Mesenchymal stem cell (in vitro differentiated cells and primary cell): ENCODE results near the gene ZNF628.
A peak's percentile ranks its signal among the peaks of the same experiment; 100 is the strongest.

ENCODE experiments used
- DNase-seq: peaks from one replicate; pipeline ENCODE4 v3.0.0-alpha.2; 2013
- H2AFZ ChIP-seq: one replicate; pipeline ENCODE4 v1.6.1; 2013; ENCODE audit warnings: low read depth, mild to moderate bottlenecking, control low read depth, inconsistent platforms, low read length, moderate library complexity
- H2AK5ac ChIP-seq: 2 replicates; pipeline ENCODE4 v1.6.1; 2013; ENCODE audit warnings: low read length, moderate library complexity, mild to moderate bottlenecking, inconsistent platforms; ENCODE audit not compliant: severe bottlenecking
- H2BK120ac ChIP-seq: one replicate; pipeline ENCODE4 v1.6.1; 2013; ENCODE audit warnings: low read depth, mild to moderate bottlenecking, inconsistent platforms, low read length, moderate library complexity
- H2BK12ac ChIP-seq, 2 experiments: one replicate each; pipeline ENCODE4 v1.6.1; 2013; ENCODE audit warnings: inconsistent platforms in 2 of 2, low read length in 2 of 2, mild to moderate bottlenecking in 2 of 2, moderate library complexity in 2 of 2, control low read depth in 1 of 2
- H2BK15ac ChIP-seq: one replicate; pipeline ENCODE4 v1.6.1; 2013; ENCODE audit warnings: mild to moderate bottlenecking, low read depth, inconsistent platforms; ENCODE audit not compliant: poor library complexity, severe bottlenecking
- H2BK5ac ChIP-seq: 2 replicates; pipeline ENCODE4 v1.6.1; 2013; ENCODE audit warnings: low read depth, mild to moderate bottlenecking, low read length, control low read depth, inconsistent platforms; ENCODE audit not compliant: poor library complexity, severe bottlenecking
- H3K14ac ChIP-seq, 2 experiments: one replicate each; pipeline ENCODE4 v1.6.1; 2013; ENCODE audit warnings: inconsistent platforms in 2 of 2, low read length in 2 of 2, control low read depth in 1 of 2, mild to moderate bottlenecking in 1 of 2, moderate library complexity in 1 of 2
- H3K18ac ChIP-seq, 2 experiments: one replicate each; pipeline ENCODE4 v1.6.1; 2013; ENCODE audit warnings: inconsistent platforms in 2 of 2, low read length in 2 of 2, control low read depth in 1 of 2, low read depth in 1 of 2, mild to moderate bottlenecking in 1 of 2
- H3K23ac ChIP-seq, 2 experiments: one replicate each; pipeline ENCODE4 v1.6.1; 2013; ENCODE audit warnings: inconsistent platforms in 2 of 2, low read length in 2 of 2, mild to moderate bottlenecking in 2 of 2, moderate library complexity in 2 of 2, control low read depth in 1 of 2
- H3K27ac ChIP-seq: 2 replicates; pipeline ENCODE4 v1.5.1; 2013; ENCODE audit warnings: mild to moderate bottlenecking, moderate library complexity, low read length, control low read depth, inconsistent platforms; ENCODE audit not compliant: poor library complexity, severe bottlenecking
- H3K27me3 ChIP-seq, 2 experiments: 2 replicates each; pipeline versions ENCODE4 v1.6.1 to v1.7.0; 2013; ENCODE audit warnings: low read length in 2 of 2, mild to moderate bottlenecking in 2 of 2, moderate library complexity in 2 of 2, control low read depth in 1 of 2, inconsistent platforms in 1 of 2; ENCODE audit not compliant: control insufficient read depth in 1 of 2, insufficient read depth in 1 of 2
- H3K36me3 ChIP-seq, 2 experiments: 2 replicates each; pipeline versions ENCODE4 v1.6.1 to v1.7.0; 2013; ENCODE audit warnings: low read length in 2 of 2, control low read depth in 1 of 2, inconsistent platforms in 1 of 2, low read depth in 1 of 2, mild to moderate bottlenecking in 1 of 2; ENCODE audit not compliant: insufficient read depth in 2 of 2, control insufficient read depth in 1 of 2
- H3K4ac ChIP-seq, 2 experiments: one replicate each; pipeline ENCODE4 v1.6.1; 2013; ENCODE audit warnings: inconsistent platforms in 2 of 2, low read length in 2 of 2, mild to moderate bottlenecking in 2 of 2, moderate library complexity in 2 of 2, control low read depth in 1 of 2, low read depth in 1 of 2
- H3K4me1 ChIP-seq: 2 replicates; pipeline ENCODE4 v1.6.1; 2013; ENCODE audit warnings: low read depth, low read length, control low read depth; ENCODE audit not compliant: control insufficient read depth, insufficient read depth
- H3K4me2 ChIP-seq: 2 replicates; pipeline ENCODE4 v1.6.1; 2013; ENCODE audit warnings: low read length, mild to moderate bottlenecking, inconsistent platforms; ENCODE audit not compliant: poor library complexity, severe bottlenecking
- H3K4me3 ChIP-seq, 2 experiments: 2 replicates each; pipeline versions ENCODE4 v1.5.1 to v1.7.0; 2013; ENCODE audit warnings: low read length in 2 of 2, mild to moderate bottlenecking in 2 of 2, control low read depth in 1 of 2, low read depth in 1 of 2; ENCODE audit not compliant: insufficient read depth in 1 of 2
- H3K79me1 ChIP-seq: replicated peaks from 2 replicates; pipeline ENCODE4 v1.6.1; 2013; ENCODE audit warnings: mild to moderate bottlenecking, control low read depth, low read length, inconsistent platforms; ENCODE audit not compliant: poor library complexity, severe bottlenecking
- H3K9ac ChIP-seq: 2 replicates; pipeline ENCODE4 v1.7.0; 2013; ENCODE audit warnings: mild to moderate bottlenecking, low read length, moderate library complexity
- H3K9me3 ChIP-seq: 2 replicates; pipeline ENCODE4 v1.7.0; 2013; ENCODE audit warnings: mild to moderate bottlenecking, low read length; ENCODE audit not compliant: control insufficient read depth
- H4K8ac ChIP-seq: one replicate; pipeline ENCODE4 v1.6.1; 2013; ENCODE audit warnings: inconsistent platforms, mild to moderate bottlenecking, low read length, moderate library complexity
- H4K91ac ChIP-seq: one replicate; pipeline ENCODE4 v1.6.1; 2013; ENCODE audit warnings: mild to moderate bottlenecking, low read length, inconsistent platforms
- WGBS: methylation state at CpG from one replicate; pipeline ENCODE4 v1.1.7; 2013; ENCODE audit warnings: mixed read lengths; 5-methylcytosine and 5-hydroxymethylcytosine counted together

The ZNF628 gene

DNA sequence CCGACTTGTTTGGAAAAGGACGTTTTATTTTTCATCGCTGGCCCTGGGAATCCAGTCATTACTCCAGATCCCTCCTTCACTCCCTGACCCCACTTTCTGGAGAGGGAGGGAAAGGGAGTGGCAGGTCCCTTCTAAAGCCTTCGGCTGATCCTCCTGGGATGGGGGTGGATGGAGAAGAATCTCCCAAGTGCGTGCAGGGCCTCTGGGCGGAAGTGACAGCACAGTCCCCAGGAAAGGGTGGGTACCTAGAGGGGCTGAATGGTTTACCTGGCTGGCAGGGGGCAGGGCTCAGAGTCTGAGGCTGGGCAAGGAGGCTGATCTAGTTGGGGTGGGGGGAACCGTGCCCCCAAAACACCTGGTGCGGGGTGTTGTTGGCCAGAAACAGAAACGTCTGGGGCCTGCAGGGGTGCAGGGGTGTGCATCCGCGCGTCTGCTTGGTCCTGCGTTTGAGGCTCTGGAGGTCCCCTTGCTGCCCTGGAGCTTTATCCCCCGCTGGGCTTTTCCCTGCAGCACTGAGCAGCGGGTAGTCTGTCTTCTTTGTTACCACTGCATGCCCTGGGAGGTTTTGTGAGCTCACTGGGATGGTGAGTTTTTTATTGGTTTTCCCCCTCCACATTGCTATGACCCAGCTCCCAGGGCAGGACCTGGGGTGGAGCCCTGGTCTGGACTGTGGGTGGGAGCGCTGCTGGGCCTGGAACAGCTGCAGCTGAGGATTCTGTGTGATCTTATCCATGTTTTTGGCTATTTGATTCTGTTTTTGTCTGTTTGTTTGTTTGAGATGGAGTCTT, 3.0 kb upstream of the ZNF628 start:
- Histone ChIP-seq H2BK15ac (no peak overlapping the region), H3K27me3 (no peaks in the 10 kb centered on the region), H3K9me3 (no peaks in the 10 kb centered on the region), H2BK5ac (peak overlapping the region; percentile 74), H2BK12ac (no peak overlapping the region), H4K8ac (peak overlapping the region; percentile 14), H2AK5ac (peak overlapping the region; percentile 98), H3K4me2 (peak overlapping the region; percentile 44), H4K91ac (no peak overlapping the region), H2AFZ (no peak overlapping the region), H3K14ac (no peak overlapping the region), H3K9ac (peak overlapping the region; percentile 71), H3K4me3 (peak overlapping the region in 1 of 2 experiments; percentile 44), H3K4me1 (peaks cover 43% of the 10 kb centered on the region), H2BK120ac (no peak overlapping the region), H3K18ac (no peak overlapping the region), H3K79me1 (peaks cover 5% of the 10 kb centered on the region), H3K36me3 (peaks cover 0 to 5% of the 10 kb centered on the region in 2 experiments), H3K23ac (no peak overlapping the region), H3K4ac (peak overlapping the region; percentile 17 to 19), H3K27ac (peak overlapping the region; percentile 96)
- 64% methylated on average over 13 of the region's 16 CpGs for WGBS
- no peak for DNase-seq

DNA sequence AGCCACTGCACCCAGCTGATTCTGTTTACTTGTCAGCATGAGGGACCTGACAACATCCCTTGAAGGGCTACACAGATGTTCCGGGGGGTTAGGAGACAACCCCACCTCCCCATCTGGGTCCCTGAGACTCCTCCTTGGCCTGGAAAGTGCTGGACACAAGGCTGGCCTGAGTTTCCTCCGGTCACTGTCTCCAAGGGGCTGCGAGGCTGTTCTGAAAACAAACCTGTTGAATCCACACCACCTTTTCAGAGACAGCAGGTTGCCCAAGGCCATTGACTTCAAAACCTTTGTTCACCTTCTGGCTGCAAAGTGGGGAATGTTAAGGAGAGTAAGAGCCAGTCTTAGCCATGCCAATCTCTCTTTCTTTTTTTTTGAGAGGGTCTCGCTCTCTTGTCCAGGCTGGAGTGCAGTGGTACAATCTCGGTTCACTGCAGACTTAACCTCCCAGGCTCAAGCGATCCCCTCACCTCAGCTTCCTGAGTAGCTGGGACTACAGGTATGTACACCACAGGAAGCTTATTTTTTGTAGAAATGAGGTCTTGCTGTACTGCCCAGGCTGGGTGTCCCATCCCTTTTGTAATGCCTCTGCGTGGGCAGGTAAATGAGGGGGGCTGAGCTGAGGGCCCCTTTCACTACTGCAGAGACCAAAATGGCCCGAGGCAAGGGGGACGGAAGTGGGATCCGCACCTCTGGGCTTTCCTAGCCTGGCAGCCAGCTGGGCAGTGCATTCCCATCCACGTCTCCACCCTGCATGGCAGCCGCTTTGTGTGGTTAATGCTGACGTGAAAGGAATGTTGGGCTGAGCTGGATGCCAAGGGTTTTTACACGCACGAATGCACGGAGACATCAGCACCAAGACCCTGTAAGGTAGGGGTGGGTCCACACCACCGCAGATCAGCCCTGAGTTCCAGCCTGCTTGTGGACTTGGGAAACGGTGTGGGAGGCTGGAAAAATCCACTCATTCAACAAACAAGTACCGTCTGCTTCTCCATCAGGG, 1.9 kb upstream of the ZNF628 start:
- H3K27me3 ChIP-seq: no peaks in the 10 kb centered on the region
- no peak overlapping the region for H2BK15ac ChIP-seq
- H3K14ac ChIP-seq: no peak overlapping the region
- 88% methylated on average over 19 of the region's 19 CpGs for WGBS
- no peak overlapping the region for H4K8ac ChIP-seq
- peak overlapping the region; percentile 100 for H2AK5ac ChIP-seq
- peak overlapping the region; percentile 57 for H4K91ac ChIP-seq
- peak overlapping the region; percentile 15 to 61 for H2BK12ac ChIP-seq
- H3K4me1 ChIP-seq: peaks cover 54% of the 10 kb centered on the region
- DNase-seq: no peak
- peak overlapping the region; percentile 71 for H3K9ac ChIP-seq
- peak overlapping the region; percentile 97 for H2BK5ac ChIP-seq
- H3K9me3 ChIP-seq: no peaks in the 10 kb centered on the region
- H2BK120ac ChIP-seq: no peak overlapping the region
- H3K27ac ChIP-seq: peak overlapping the region; percentile 96
- H2AFZ ChIP-seq: no peak overlapping the region
- peak overlapping the region; percentile 8 for H3K4me2 ChIP-seq
- peaks cover 0 to 10% of the 10 kb centered on the region in 2 experiments for H3K36me3 ChIP-seq
- peaks cover 10% of the 10 kb centered on the region for H3K79me1 ChIP-seq
- H3K4ac ChIP-seq: no peak overlapping the region
- H3K4me3 ChIP-seq: peak overlapping the region in 1 of 2 experiments; percentile 16
- no peak overlapping the region for H3K23ac ChIP-seq
- no peak overlapping the region for H3K18ac ChIP-seq

DNA sequence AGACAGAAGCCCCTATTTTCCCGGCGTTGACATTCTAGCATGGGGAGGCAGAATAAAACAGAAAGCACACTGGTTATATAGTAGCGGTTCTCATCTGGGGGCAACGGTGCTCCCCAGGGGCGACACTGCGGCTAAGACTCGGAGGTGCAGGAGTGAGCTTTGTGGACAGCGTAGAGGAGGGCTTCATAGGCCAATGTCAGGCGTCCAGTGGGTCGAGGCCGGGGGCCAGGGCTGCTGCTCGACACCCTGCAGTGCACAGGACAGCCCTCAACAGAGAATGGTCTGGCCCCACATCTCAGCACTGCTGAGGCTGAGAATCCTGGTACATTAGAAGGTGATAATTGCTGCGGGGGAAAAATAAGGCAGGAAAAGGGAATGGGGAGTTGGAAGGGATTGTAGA, 1.5 kb downstream of the ZNF628 start:
- peak overlapping the region in 1 of 2 experiments; percentile 82 for H3K4me3 ChIP-seq
- no peak overlapping the region for H2BK15ac ChIP-seq
- H3K23ac ChIP-seq: no peak overlapping the region
- H4K91ac ChIP-seq: no peak overlapping the region
- H3K27me3 ChIP-seq: no peaks in the 10 kb centered on the region
- H2BK12ac ChIP-seq: no peak overlapping the region
- no peak overlapping the region for H2BK120ac ChIP-seq
- H2AK5ac ChIP-seq: no peak overlapping the region
- H3K14ac ChIP-seq: no peak overlapping the region
- no peak overlapping the region for H3K18ac ChIP-seq
- no peak overlapping the region for H3K4ac ChIP-seq
- H3K4me2 ChIP-seq: no peak overlapping the region
- no peak for DNase-seq
- H3K9me3 ChIP-seq: no peaks in the 10 kb centered on the region
- H4K8ac ChIP-seq: no peak overlapping the region
- peaks cover 19% of the 10 kb centered on the region for H3K79me1 ChIP-seq
- H3K4me1 ChIP-seq: peaks cover 58% of the 10 kb centered on the region
- no peak overlapping the region for H2AFZ ChIP-seq
- no peak overlapping the region for H3K27ac ChIP-seq
- peaks cover 3 to 39% of the 10 kb centered on the region in 2 experiments for H3K36me3 ChIP-seq
- WGBS: 88% methylated on average over 13 of the region's 13 CpGs
- H2BK5ac ChIP-seq: no peak overlapping the region
- peak overlapping the region; percentile 82 for H3K9ac ChIP-seq

DNA sequence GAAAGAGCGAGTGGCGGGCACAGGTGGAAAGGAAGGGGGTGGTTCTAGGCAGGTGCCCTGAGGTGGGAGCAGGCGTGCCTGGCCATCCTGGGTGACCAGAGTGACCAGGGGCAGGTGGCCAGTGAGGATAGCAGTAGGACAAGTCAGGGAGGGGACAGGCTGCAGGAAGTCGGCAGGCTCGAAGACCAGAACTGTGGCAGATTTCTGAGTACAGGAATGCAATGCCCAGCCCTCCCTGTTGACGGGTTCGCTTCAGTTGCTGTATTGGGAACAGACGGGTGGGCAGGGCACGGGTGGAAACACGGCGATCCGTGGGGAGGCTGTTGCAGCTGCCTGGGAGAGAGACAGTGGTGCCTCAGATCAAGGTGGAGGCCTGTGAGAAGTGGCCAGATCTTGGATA, 1.9 kb downstream of the ZNF628 start:
- H2AFZ ChIP-seq: no peak overlapping the region
- no peak overlapping the region for H2AK5ac ChIP-seq
- no peak overlapping the region for H4K8ac ChIP-seq
- H3K9ac ChIP-seq: peak overlapping the region; percentile 82
- peaks cover 57% of the 10 kb centered on the region for H3K4me1 ChIP-seq
- H3K4ac ChIP-seq: no peak overlapping the region
- H3K18ac ChIP-seq: no peak overlapping the region
- H3K14ac ChIP-seq: no peak overlapping the region
- 93% methylated on average over 12 of the region's 12 CpGs for WGBS
- H2BK15ac ChIP-seq: no peak overlapping the region
- H3K9me3 ChIP-seq: no peaks in the 10 kb centered on the region
- peaks cover 19% of the 10 kb centered on the region for H3K79me1 ChIP-seq
- H2BK12ac ChIP-seq: peak overlapping the region in 1 of 2 experiments; percentile 7
- H3K23ac ChIP-seq: no peak overlapping the region
- no peak overlapping the region for H2BK120ac ChIP-seq
- H3K36me3 ChIP-seq: peaks cover 3 to 44% of the 10 kb centered on the region in 2 experiments
- H3K27ac ChIP-seq: no peak overlapping the region
- H2BK5ac ChIP-seq: no peak overlapping the region
- no peak overlapping the region for H3K4me2 ChIP-seq
- DNase-seq: no peak
- peak overlapping the region in 1 of 2 experiments; percentile 82 for H3K4me3 ChIP-seq
- H4K91ac ChIP-seq: no peak overlapping the region
- no peaks in the 10 kb centered on the region for H3K27me3 ChIP-seq
